PFSK-1 (cell line): ENCODE measurements around the gene AKAP6.

ENCODE experiments used
- FOXP2 ChIP-seq: optimal IDR thresholded peaks from 2 replicates; pipeline ENCODE3; 2011; ENCODE audit warnings: borderline replicate concordance, control low read depth, inconsistent platforms; ENCODE audit not compliant: insufficient read depth; ENCODE audit errors: extremely low read length, extremely low read depth
- POLR2AphosphoS5 ChIP-seq: IDR thresholded peaks from 2 replicates; pipeline ENCODE4 v1.6.1; 2012; ENCODE audit warnings: low read depth, mild to moderate bottlenecking, control low read depth, low read length, moderate library complexity
- SIN3A ChIP-seq: IDR thresholded peaks from 2 replicates; pipeline ENCODE4 v1.6.1; 2012; ENCODE audit warnings: mild to moderate bottlenecking, low read length, moderate library complexity, borderline replicate concordance; ENCODE audit not compliant: insufficient read depth
- TAF1 ChIP-seq: IDR thresholded peaks from 2 replicates; pipeline ENCODE4 v1.6.1; 2012; ENCODE audit warnings: low read length, control low read depth, borderline replicate concordance; ENCODE audit not compliant: insufficient read depth
- TF ChIP-seq, protein P1 (sequence below), 2 experiments: IDR thresholded peaks; 2 replicates each; pipeline versions ENCODE4 v1.6.1 to v1.8.0; 2011 to 2012; ENCODE audit warnings: low read depth in 2 of 2, low read length in 2 of 2, control low read depth in 1 of 2, inconsistent platforms in 1 of 2, mild to moderate bottlenecking in 1 of 2, moderate library complexity in 1 of 2; ENCODE audit not compliant: insufficient read depth in 1 of 2

DNA sequence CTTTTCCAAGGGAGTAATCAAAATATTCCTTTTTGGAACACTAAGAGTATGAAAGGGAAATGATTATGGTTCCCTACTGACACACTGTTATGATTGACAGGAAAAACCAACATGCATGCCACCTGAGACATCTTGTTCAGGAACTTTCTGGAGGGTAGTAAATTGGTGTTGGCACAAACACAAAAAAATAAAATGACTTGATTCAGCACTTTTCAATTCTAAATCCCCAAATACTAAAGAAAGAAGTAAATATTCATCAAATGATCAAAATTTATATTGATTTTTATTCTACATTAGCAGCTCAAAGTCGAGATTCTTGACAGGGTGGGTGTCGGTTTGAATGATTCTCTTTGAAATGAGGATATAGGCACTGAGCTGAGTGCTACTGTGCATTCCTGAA is 338.2 kb downstream of the AKAP6 start:
- TF ChIP-seq, protein P1, sequence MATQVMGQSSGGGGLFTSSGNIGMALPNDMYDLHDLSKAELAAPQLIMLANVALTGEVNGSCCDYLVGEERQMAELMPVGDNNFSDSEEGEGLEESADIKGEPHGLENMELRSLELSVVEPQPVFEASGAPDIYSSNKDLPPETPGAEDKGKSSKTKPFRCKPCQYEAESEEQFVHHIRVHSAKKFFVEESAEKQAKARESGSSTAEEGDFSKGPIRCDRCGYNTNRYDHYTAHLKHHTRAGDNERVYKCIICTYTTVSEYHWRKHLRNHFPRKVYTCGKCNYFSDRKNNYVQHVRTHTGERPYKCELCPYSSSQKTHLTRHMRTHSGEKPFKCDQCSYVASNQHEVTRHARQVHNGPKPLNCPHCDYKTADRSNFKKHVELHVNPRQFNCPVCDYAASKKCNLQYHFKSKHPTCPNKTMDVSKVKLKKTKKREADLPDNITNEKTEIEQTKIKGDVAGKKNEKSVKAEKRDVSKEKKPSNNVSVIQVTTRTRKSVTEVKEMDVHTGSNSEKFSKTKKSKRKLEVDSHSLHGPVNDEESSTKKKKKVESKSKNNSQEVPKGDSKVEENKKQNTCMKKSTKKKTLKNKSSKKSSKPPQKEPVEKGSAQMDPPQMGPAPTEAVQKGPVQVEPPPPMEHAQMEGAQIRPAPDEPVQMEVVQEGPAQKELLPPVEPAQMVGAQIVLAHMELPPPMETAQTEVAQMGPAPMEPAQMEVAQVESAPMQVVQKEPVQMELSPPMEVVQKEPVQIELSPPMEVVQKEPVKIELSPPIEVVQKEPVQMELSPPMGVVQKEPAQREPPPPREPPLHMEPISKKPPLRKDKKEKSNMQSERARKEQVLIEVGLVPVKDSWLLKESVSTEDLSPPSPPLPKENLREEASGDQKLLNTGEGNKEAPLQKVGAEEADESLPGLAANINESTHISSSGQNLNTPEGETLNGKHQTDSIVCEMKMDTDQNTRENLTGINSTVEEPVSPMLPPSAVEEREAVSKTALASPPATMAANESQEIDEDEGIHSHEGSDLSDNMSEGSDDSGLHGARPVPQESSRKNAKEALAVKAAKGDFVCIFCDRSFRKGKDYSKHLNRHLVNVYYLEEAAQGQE (IDR thresholded peaks at IDR 0.05; ENCODE audit: insufficient read depth in 1 of 2, low read depth in 2 of 2, low read length in 2 of 2) = no peak
- TF ChIP-seq TAF1 (no peak), POLR2AphosphoS5 (no peak), SIN3A (no peak), FOXP2 (no peak)
